ENCODE results near the gene PRAMEF12. TPM values are rescaled to one million over a fixed set of nuclear protein-coding genes. Genes with fewer than 3 reads are reported as not detected.

PRAMEF12 gene
- total RNA-seq, 2 donors from 2014 or later, result not detected

DNA sequence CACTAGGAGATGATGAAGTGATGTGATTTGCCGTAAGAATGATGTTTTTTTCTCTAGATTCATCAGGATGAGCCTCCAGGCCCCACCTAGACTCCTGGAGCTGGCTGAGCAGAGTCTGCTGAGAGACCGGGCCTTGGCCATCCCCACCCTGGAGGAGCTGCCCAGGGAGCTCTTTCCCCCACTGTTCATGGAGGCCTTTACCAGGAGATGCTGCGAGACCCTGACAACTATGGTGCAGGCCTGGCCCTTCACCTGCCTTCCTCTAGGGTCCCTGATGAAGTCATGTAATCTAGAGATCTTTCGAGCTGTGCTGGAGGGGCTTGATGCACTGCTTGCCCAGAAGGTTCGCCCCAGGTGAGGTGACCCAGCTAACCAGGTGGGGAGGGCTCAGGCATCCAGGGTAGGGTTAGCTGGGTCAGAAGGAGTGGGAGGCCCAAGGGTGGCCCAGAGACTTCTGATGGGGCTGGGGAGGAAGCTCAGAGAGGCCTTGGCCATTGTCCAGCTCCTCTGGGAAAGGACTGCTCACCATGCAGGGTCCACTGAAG, 1.3 kb downstream of the PRAMEF12 start:
- Histone ChIP-seq H3K27me3 (ENCODE audit: control insufficient read depth, insufficient read depth, low read length, poor library complexity, severe bottlenecking) (no peaks in the 10 kb centered on the region), H3K4me3 (ENCODE audit: low read length) (no peak overlapping the region), H3K9me3 (ENCODE audit: control insufficient read depth, low read length) (no peaks in the 10 kb centered on the region), H3K36me3 (ENCODE audit: control insufficient read depth, insufficient read depth, low read length) (no peaks in the 10 kb centered on the region), H3K27ac (ENCODE audit: low read depth, low read length) (no peak overlapping the region), H3K4me1 (ENCODE audit: control insufficient read depth, insufficient read depth, low read length) (no peaks in the 10 kb centered on the region), H3K9ac (ENCODE audit: extremely low read depth, low read length, poor library complexity, severe bottlenecking) (no peak overlapping the region)
- Mint-ChIP-seq H3K36me3 (ENCODE audit: low read depth) (no peaks in the 10 kb centered on the region), H3K9me3 (no peaks in the 10 kb centered on the region), H3K4me3 (no peak overlapping the region), H3K27me3 (ENCODE audit: insufficient read depth) (peaks cover 7% of the 10 kb centered on the region), H3K27ac (no peak overlapping the region), H3K4me1 (no peaks in the 10 kb centered on the region)
- TF ChIP-seq, protein P1, sequence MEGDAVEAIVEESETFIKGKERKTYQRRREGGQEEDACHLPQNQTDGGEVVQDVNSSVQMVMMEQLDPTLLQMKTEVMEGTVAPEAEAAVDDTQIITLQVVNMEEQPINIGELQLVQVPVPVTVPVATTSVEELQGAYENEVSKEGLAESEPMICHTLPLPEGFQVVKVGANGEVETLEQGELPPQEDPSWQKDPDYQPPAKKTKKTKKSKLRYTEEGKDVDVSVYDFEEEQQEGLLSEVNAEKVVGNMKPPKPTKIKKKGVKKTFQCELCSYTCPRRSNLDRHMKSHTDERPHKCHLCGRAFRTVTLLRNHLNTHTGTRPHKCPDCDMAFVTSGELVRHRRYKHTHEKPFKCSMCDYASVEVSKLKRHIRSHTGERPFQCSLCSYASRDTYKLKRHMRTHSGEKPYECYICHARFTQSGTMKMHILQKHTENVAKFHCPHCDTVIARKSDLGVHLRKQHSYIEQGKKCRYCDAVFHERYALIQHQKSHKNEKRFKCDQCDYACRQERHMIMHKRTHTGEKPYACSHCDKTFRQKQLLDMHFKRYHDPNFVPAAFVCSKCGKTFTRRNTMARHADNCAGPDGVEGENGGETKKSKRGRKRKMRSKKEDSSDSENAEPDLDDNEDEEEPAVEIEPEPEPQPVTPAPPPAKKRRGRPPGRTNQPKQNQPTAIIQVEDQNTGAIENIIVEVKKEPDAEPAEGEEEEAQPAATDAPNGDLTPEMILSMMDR (conservative IDR thresholded peaks at IDR 0.05), result no peak
- 82 to 87% methylated on average over 3 to 5 of the region's 5 CpGs for WGBS, 2 experiments (ENCODE audit: insufficient coverage in 1 of 2, insufficient read length in 1 of 2)
- no peak for DNase-seq

- WGBS, 2 experiments (ENCODE audit: insufficient coverage in 1 of 2, insufficient read length in 1 of 2), result 83 to 88% methylated on average over 5 to 8 of the region's 8 CpGs
- no peak for DNase-seq
- peaks cover 7% of the 10 kb centered on the region for H3K27me3 Mint-ChIP-seq (ENCODE audit: insufficient read depth)
These were observed 1.9 kb downstream of the PRAMEF12 start for GRCh38 chr1:12775443-12775842.

GRCh38 chr1:12776801-12777557, 3.4 kb downstream of the PRAMEF12 start:
- Mint-ChIP-seq H3K36me3 (ENCODE audit: low read depth) (no peaks in the 10 kb centered on the region), H3K9me3 (no peaks in the 10 kb centered on the region), H3K27ac (no peak overlapping the region), H3K4me1 (no peaks in the 10 kb centered on the region), H3K27me3 (ENCODE audit: insufficient read depth) (peaks cover 7% of the 10 kb centered on the region), H3K4me3 (no peak overlapping the region)
- 89 to 96% methylated on average over 10 to 15 of the region's 15 CpGs for WGBS, 2 experiments (ENCODE audit: insufficient coverage in 1 of 2, insufficient read length in 1 of 2)
- DNase-seq, result peak; percentile 40
- Histone ChIP-seq H3K9ac (ENCODE audit: extremely low read depth, low read length, poor library complexity, severe bottlenecking) (no peak overlapping the region), H3K36me3 (ENCODE audit: control insufficient read depth, insufficient read depth, low read length) (no peaks in the 10 kb centered on the region), H3K27me3 (ENCODE audit: control insufficient read depth, insufficient read depth, low read length, poor library complexity, severe bottlenecking) (no peaks in the 10 kb centered on the region), H3K27ac (ENCODE audit: low read depth, low read length) (no peak overlapping the region), H3K9me3 (ENCODE audit: control insufficient read depth, low read length) (no peaks in the 10 kb centered on the region), H3K4me3 (ENCODE audit: low read length) (no peak overlapping the region), H3K4me1 (ENCODE audit: control insufficient read depth, insufficient read depth, low read length) (no peaks in the 10 kb centered on the region)
- TF ChIP-seq, protein P1 (conservative IDR thresholded peaks at IDR 0.05), result no peak

More at GRCh38 chr1:12775443-12775842, 1.9 kb downstream of the PRAMEF12 start:
- Mint-ChIP-seq H3K9me3 (no peaks in the 10 kb centered on the region), H3K4me1 (no peaks in the 10 kb centered on the region), H3K27ac (no peak overlapping the region), H3K4me3 (no peak overlapping the region), H3K36me3 (ENCODE audit: low read depth) (no peaks in the 10 kb centered on the region)
- no peaks in the 10 kb centered on the region for H3K27me3 ChIP-seq (ENCODE audit: control insufficient read depth, insufficient read depth, low read length, poor library complexity, severe bottlenecking)
- no peak overlapping the region for H3K4me3 ChIP-seq (ENCODE audit: low read length)
- H3K36me3 ChIP-seq (ENCODE audit: control insufficient read depth, insufficient read depth, low read length), result no peaks in the 10 kb centered on the region
- no peak overlapping the region for H3K9ac ChIP-seq (ENCODE audit: extremely low read depth, low read length, poor library complexity, severe bottlenecking)
- no peaks in the 10 kb centered on the region for H3K4me1 ChIP-seq (ENCODE audit: control insufficient read depth, insufficient read depth, low read length)
- TF ChIP-seq, protein P1 (conservative IDR thresholded peaks at IDR 0.05), result no peak
- H3K9me3 ChIP-seq (ENCODE audit: control insufficient read depth, low read length), result no peaks in the 10 kb centered on the region
- H3K27ac ChIP-seq (ENCODE audit: low read depth, low read length), result no peak overlapping the region

Data from endodermal cell (in vitro differentiated cells).